IMR-90 (cell line): ENCODE data around the gene MED12L. TPM values are rescaled to one million over a fixed set of nuclear protein-coding genes. Genes with fewer than 3 reads are reported as not detected.

ENCODE experiments used
- ATAC-seq: fragments of 200-7000 bp; cut with Tn5 transposase; 2 replicates; pipeline ENCODE4 v1.9.1; 2020; ENCODE audit warnings: low read depth, mild to moderate bottlenecking, moderate library complexity
- BruUV-seq: library from RNA; stranded (reverse); fragments of 400-500 nt; replicated peaks from 2 replicates; lab custom pipeline; 2021; lab: Mats Ljungman, UMichigan
- CTCF ChIA-PET: fragments of 300-600 bp; formaldehyde crosslinking; extraction: SDS; loops from one replicate; lab custom pipeline; 2021; ENCODE audit warnings: antibody characterized with exemption; lab: Yijun Ruan, JAX
- POLR2A ChIA-PET: fragments of 300-600 bp; sonication (Branson Sonifier 250); formaldehyde crosslinking; loops from one replicate; lab custom pipeline; 2022; ENCODE audit warnings: antibody characterized with exemption; ENCODE audit not compliant: unreplicated experiment; lab: Charles Lee
- DNase-seq: peaks from one replicate; pipeline ENCODE4 v3.0.0; 2013
- H2AFZ ChIP-seq: replicated peaks from 2 replicates; pipeline ENCODE3; 2013; ENCODE audit warnings: low read length, mild to moderate bottlenecking; ENCODE audit not compliant: poor library complexity
- H2AK5ac ChIP-seq: 2 replicates; pipeline ENCODE4 v1.6.1; 2013; ENCODE audit warnings: low read depth, low read length, inconsistent platforms
- H2AK9ac ChIP-seq: replicated peaks from 2 replicates; pipeline ENCODE3; 2013; ENCODE audit warnings: mild to moderate bottlenecking, low read depth, low read length, moderate library complexity; ENCODE audit not compliant: poor library complexity
- H2BK120ac ChIP-seq: 2 replicates; pipeline ENCODE4 v1.6.1; 2013; ENCODE audit warnings: low read depth, low read length, inconsistent platforms
- H2BK15ac ChIP-seq: 3 replicates; pipeline ENCODE4 v1.6.1; 2013; ENCODE audit warnings: low read depth, low read length, inconsistent platforms
- H2BK20ac ChIP-seq: 2 replicates; pipeline ENCODE4 v1.6.1; 2013; ENCODE audit warnings: low read depth, mild to moderate bottlenecking, inconsistent platforms, low read length, moderate library complexity
- H2BK5ac ChIP-seq: 2 replicates; pipeline ENCODE4 v1.6.1; 2013; ENCODE audit warnings: mild to moderate bottlenecking, low read depth, low read length, inconsistent platforms; ENCODE audit not compliant: poor library complexity, severe bottlenecking
- H3K14ac ChIP-seq: replicated peaks from 2 replicates; pipeline ENCODE4 v1.6.1; 2013; ENCODE audit warnings: low read depth, low read length, inconsistent platforms
- H3K18ac ChIP-seq: 2 replicates; pipeline ENCODE4 v1.6.1; 2013; ENCODE audit warnings: low read depth, low read length, control low read depth
- H3K23ac ChIP-seq: 2 replicates; pipeline ENCODE4 v1.6.1; 2013; ENCODE audit warnings: low read depth, low read length, inconsistent platforms
- H3K27ac ChIP-seq: 2 replicates; pipeline ENCODE4 v1.5.1; 2013; ENCODE audit warnings: mild to moderate bottlenecking, control low read depth, low read length; ENCODE audit not compliant: insufficient read depth
- H3K27me3 ChIP-seq: 2 replicates; pipeline ENCODE4 v1.6.1; 2013; ENCODE audit warnings: low read length; ENCODE audit not compliant: control insufficient read depth, insufficient read depth
- H3K36me3 ChIP-seq: 2 replicates; pipeline ENCODE4 v1.6.1; 2013; ENCODE audit warnings: low read length, mixed read lengths; ENCODE audit not compliant: control insufficient read depth, insufficient read depth
- H3K4ac ChIP-seq: 2 replicates; pipeline ENCODE4 v1.6.1; 2013; ENCODE audit warnings: low read depth, low read length, inconsistent platforms
- H3K4me1 ChIP-seq: 2 replicates; pipeline ENCODE4 v1.6.1; 2013; ENCODE audit warnings: low read length, mixed read lengths; ENCODE audit not compliant: control insufficient read depth, insufficient read depth
- H3K4me2 ChIP-seq: 2 replicates; pipeline ENCODE4 v1.6.1; 2013; ENCODE audit warnings: low read depth, mild to moderate bottlenecking, control low read depth, low read length, moderate library complexity
- H3K4me3 ChIP-seq: 2 replicates; pipeline ENCODE4 v1.5.1; 2013; ENCODE audit warnings: low read depth, mild to moderate bottlenecking, control low read depth, low read length, moderate library complexity; ENCODE audit not compliant: insufficient read depth
- H3K56ac ChIP-seq: 2 replicates; pipeline ENCODE4 v1.6.1; 2013; ENCODE audit warnings: low read length, inconsistent platforms; ENCODE audit not compliant: insufficient read depth; ENCODE audit errors: extremely low read depth
- H3K79me1 ChIP-seq, 2 experiments: 2 replicates each; pipeline ENCODE4 v1.6.1; 2013; ENCODE audit warnings: low read length in 2 of 2, inconsistent platforms in 1 of 2, low read depth in 1 of 2
- H3K9ac ChIP-seq: 2 replicates; pipeline ENCODE4 v1.6.1; 2013; ENCODE audit warnings: low read depth, low read length, control low read depth
- H3K9me1 ChIP-seq: 2 replicates; pipeline ENCODE4 v1.6.1; 2013; ENCODE audit warnings: low read length, inconsistent platforms; ENCODE audit not compliant: insufficient read depth
- H3K9me3 ChIP-seq: 2 replicates; pipeline ENCODE4 v1.6.1; 2013; ENCODE audit warnings: low read length; ENCODE audit not compliant: control insufficient read depth, insufficient read depth
- H4K20me1 ChIP-seq: 2 replicates; pipeline ENCODE4 v1.6.1; 2013; ENCODE audit warnings: low read length, inconsistent platforms; ENCODE audit not compliant: insufficient read depth
- H4K5ac ChIP-seq: 2 replicates; pipeline ENCODE4 v1.6.1; 2013; ENCODE audit warnings: mild to moderate bottlenecking, low read depth, low read length, control low read depth
- H4K8ac ChIP-seq, 2 experiments: 2 replicates each; pipeline ENCODE4 v1.6.1; 2013; ENCODE audit warnings: low read depth in 2 of 2, low read length in 2 of 2, control low read depth in 1 of 2, inconsistent platforms in 1 of 2
- H4K91ac ChIP-seq: 2 replicates; pipeline ENCODE4 v1.6.1; 2013; ENCODE audit warnings: low read depth, low read length, inconsistent platforms; ENCODE audit not compliant: insufficient read depth
- CEBPB ChIP-seq: IDR thresholded peaks from 2 replicates; pipeline ENCODE4 v1.6.1; 2012; ENCODE audit warnings: low read depth, low read length, improper control_type of control experiment
- POLR2A ChIP-seq: IDR thresholded peaks from 2 replicates; pipeline ENCODE4 v1.6.1; 2012; ENCODE audit warnings: mild to moderate bottlenecking, low read depth, low read length
- RCOR1 ChIP-seq: IDR thresholded peaks from 2 replicates; pipeline ENCODE4 v1.6.1; 2012; ENCODE audit warnings: mild to moderate bottlenecking, low read length, improper control_type of control experiment; ENCODE audit not compliant: insufficient replicate concordance
- RFX5 ChIP-seq: IDR thresholded peaks from 2 replicates; pipeline ENCODE4 v1.8.0; 2012; ENCODE audit warnings: low read depth, mild to moderate bottlenecking, low read length, moderate library complexity
- WGBS, 2 experiments: methylation state at CpG; one replicate each; pipeline versions ENCODE4 v1.1.5 to v1.1.7; 2013; ENCODE audit warnings: missing lambda C conversion rate in 2 of 2; ENCODE audit not compliant: insufficient read length in 1 of 2; ENCODE audit errors: extremely low coverage in 2 of 2; 5-methylcytosine and 5-hydroxymethylcytosine counted together
- dilution Hi-C: fragments of 300-500 bp; cut with HindIII; formaldehyde crosslinking; loops from one replicate; pipeline ENCODE4 v1.14.3; 2018; ENCODE audit warnings: low sequenced_read_pairs; ENCODE audit not compliant: unreplicated experiment
- in situ Hi-C: fragments of 300-500 bp; cut with MboI; formaldehyde crosslinking; loops from 3 replicates; pipeline ENCODE4 v1.14.3; 2019; ENCODE audit warnings: low sequenced_read_pairs, inconsistent platforms, mixed read lengths
- intact Hi-C: fragments of 100-400 bp; cut with micrococcal nuclease; formaldehyde crosslinking; loops from 2 replicates; pipeline ENCODE4 v1.10.0; 2022
- polyA plus RNA-seq, 3 experiments: library from polyadenylated mRNA; depleted of rRNA; stranded (reverse); fragments of >200 nt; gene quantifications; 2 replicates each; pipeline ENCODE4 v1.2.3, GENCODE V29; 2012; ENCODE audit warnings: low replicate concordance in 1 of 3
- total RNA-seq: library from RNA; depleted of rRNA; stranded (reverse); fragments of >200 nt; gene quantifications from 2 replicates; pipeline ENCODE4 v1.2.3, GENCODE V29; 2012
- TF ChIP-seq, protein P1 (sequence below): fragments of 150-350 bp; IDR thresholded peaks from 2 replicates; pipeline ENCODE4 v1.6.1; 2017; ENCODE audit warnings: mild to moderate bottlenecking, antibody characterized with exemption, low read length, low read depth
- TF ChIP-seq, protein P2 (sequence below): conservative IDR thresholded peaks from 2 replicates; pipeline ENCODE4 v1.5.1; 2012; ENCODE audit warnings: mild to moderate bottlenecking, low read depth, low read length, improper control_type of control experiment

MED12L gene
- total and polyA plus RNA-seq, 2 of the 4 experiments (the other 2 are of a cell fraction) = 0.05 to 0.18 TPM

DNA sequence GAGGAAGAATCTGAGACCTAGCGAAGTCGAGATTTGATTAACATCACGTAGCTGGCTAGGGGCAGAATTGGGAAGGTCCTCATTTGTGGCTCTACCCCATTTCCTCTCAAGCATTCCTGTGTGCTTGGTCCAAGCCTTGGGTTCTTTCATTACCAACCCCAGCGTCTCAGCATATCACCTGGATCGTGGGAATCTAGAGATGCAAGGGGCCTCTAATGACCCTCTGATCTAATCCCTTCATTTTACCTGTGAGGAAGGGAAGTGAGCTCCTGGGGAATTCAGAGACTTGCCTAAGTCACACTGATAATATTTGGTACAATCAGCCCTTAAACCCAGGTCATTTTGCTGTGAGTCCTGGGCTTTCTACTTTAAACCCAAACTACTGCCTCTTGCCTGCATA is 229.1 kb downstream of the MED12L start:
- dilution Hi-C loops = no loop called here
- in situ Hi-C loops = no loop called here
- Histone ChIP-seq H2AK5ac (no peak overlapping the region), H3K4me3 (no peak overlapping the region), H4K8ac (no peak overlapping the region), H3K9ac (no peak overlapping the region), H3K4me2 (no peak overlapping the region), H3K36me3 (no peaks in the 10 kb centered on the region), H3K18ac (no peak overlapping the region), H2BK15ac (no peak overlapping the region; the same call in 2 of the 3 replicates), H3K4ac (no peak overlapping the region), H3K56ac (no peak overlapping the region), H3K27me3 (no peaks in the 10 kb centered on the region), H2AK9ac (no peak overlapping the region), H3K4me1 (peaks cover 6% of the 10 kb centered on the region), H2BK5ac (no peak overlapping the region), H3K14ac (peak overlapping the region; percentile 39; the same call in 1 of the 2 replicates), H3K9me3 (peaks cover 5% of the 10 kb centered on the region), H3K9me1 (peaks cover 6% of the 10 kb centered on the region; the same call in 1 of the 2 replicates), H2BK120ac (0 out of 2 replicates have a peak overlapping the region, but pooled peaks have one; percentile 33), H4K5ac (no peak overlapping the region), H2BK20ac (peak overlapping the region; percentile 56; the same call in 1 of the 2 replicates), H3K27ac (no peak overlapping the region), H2AFZ (no peak overlapping the region), H3K23ac (no peak overlapping the region), H3K79me1 (no peaks in the 10 kb centered on the region), H4K20me1 (no peaks in the 10 kb centered on the region), H4K91ac (no peak overlapping the region)
- ATAC-seq (no peak), DNase-seq (no peak)
- no TSS peak for BruUV-seq
- CTCF ChIA-PET = no interaction called here
- no CpG with 5 or more reads among the region's 5 CpGs for WGBS, 2 experiments
- POLR2A ChIA-PET = no interaction called here
- intact Hi-C loops = no loop called here
- TF ChIP-seq, protein P1, sequence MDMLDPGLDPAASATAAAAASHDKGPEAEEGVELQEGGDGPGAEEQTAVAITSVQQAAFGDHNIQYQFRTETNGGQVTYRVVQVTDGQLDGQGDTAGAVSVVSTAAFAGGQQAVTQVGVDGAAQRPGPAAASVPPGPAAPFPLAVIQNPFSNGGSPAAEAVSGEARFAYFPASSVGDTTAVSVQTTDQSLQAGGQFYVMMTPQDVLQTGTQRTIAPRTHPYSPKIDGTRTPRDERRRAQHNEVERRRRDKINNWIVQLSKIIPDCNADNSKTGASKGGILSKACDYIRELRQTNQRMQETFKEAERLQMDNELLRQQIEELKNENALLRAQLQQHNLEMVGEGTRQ = no peak
- TF ChIP-seq RCOR1 (no peak), RFX5 (no peak), CEBPB (no peak), POLR2A (no peak)
- TF ChIP-seq, protein P2, sequence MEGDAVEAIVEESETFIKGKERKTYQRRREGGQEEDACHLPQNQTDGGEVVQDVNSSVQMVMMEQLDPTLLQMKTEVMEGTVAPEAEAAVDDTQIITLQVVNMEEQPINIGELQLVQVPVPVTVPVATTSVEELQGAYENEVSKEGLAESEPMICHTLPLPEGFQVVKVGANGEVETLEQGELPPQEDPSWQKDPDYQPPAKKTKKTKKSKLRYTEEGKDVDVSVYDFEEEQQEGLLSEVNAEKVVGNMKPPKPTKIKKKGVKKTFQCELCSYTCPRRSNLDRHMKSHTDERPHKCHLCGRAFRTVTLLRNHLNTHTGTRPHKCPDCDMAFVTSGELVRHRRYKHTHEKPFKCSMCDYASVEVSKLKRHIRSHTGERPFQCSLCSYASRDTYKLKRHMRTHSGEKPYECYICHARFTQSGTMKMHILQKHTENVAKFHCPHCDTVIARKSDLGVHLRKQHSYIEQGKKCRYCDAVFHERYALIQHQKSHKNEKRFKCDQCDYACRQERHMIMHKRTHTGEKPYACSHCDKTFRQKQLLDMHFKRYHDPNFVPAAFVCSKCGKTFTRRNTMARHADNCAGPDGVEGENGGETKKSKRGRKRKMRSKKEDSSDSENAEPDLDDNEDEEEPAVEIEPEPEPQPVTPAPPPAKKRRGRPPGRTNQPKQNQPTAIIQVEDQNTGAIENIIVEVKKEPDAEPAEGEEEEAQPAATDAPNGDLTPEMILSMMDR = no peak
